ENCODE results near the gene EHD4.

The EHD4 gene

DNA sequence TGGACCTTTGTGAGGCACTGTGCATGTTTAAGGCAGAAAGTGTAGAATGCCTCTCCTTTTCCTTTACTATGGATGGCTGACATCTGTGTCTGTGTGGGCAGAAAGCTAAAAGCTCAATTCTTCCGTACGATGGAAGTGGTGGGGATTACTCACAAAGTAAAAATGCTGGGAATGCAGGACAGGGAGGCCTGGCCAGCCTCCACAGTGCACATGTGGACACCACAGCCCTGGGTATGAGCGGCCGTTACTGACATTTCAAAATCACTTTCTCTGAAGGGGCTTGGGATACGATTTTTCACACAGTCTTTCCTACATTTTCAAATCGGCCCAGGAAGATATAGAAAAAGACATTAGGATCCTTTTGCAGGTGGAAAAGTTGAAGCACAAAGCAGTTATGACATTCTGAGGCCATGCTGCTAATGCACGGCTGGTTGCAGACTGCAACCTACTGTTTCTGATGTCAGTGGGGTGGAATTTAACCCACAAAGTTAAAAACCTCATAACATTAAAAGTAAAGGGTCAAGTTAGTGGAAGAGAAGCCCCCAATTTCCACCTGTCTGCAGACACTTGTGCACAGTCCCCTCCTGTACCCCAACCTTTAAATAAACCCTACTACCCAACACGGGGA lies 27.9 kb downstream of the EHD4 start:
- H3K4me1 Mint-ChIP-seq (ENCODE audit: low read depth): peaks cover 14% of the 10 kb centered on the region
- H3K36me3 Mint-ChIP-seq (ENCODE audit: low read depth): peaks cover 18% of the 10 kb centered on the region
- H3K9me3 Mint-ChIP-seq: no peaks in the 10 kb centered on the region
- H3K27ac Mint-ChIP-seq: no peak overlapping the region
- H3K4me3 Mint-ChIP-seq: no peak overlapping the region
- H3K27me3 Mint-ChIP-seq: no peaks in the 10 kb centered on the region

- peak overlapping the region; percentile 8 for H3K27ac Mint-ChIP-seq
- peaks cover 18% of the 10 kb centered on the region for H3K36me3 Mint-ChIP-seq (ENCODE audit: low read depth)
These were observed 28.6 kb downstream of the EHD4 start for GRCh38 chr15:41943543-41944312.

GRCh38 chr15:41942886-41943285 lies 29.5 kb downstream of the EHD4 start:
- peaks cover 23% of the 10 kb centered on the region for H3K36me3 Mint-ChIP-seq (ENCODE audit: low read depth)
- H3K9me3 Mint-ChIP-seq: no peaks in the 10 kb centered on the region
- peak overlapping the region; percentile 27 for H3K27ac Mint-ChIP-seq
- no peaks in the 10 kb centered on the region for H3K27me3 Mint-ChIP-seq
- peaks cover 23% of the 10 kb centered on the region for H3K4me1 Mint-ChIP-seq (ENCODE audit: low read depth)
- no peak overlapping the region for H3K4me3 Mint-ChIP-seq

More at GRCh38 chr15:41943543-41944312, 28.6 kb downstream of the EHD4 start:
- Mint-ChIP-seq H3K4me3 (no peak overlapping the region), H3K27me3 (no peaks in the 10 kb centered on the region), H3K9me3 (no peaks in the 10 kb centered on the region), H3K4me1 (ENCODE audit: low read depth) (peaks cover 16% of the 10 kb centered on the region)

GRCh38 chr15:41941644-41942415 lies 30.5 kb downstream of the EHD4 start:
- no peaks in the 10 kb centered on the region for H3K27me3 Mint-ChIP-seq
- H3K9me3 Mint-ChIP-seq: no peaks in the 10 kb centered on the region
- no peak overlapping the region for H3K4me3 Mint-ChIP-seq
- H3K27ac Mint-ChIP-seq: no peak overlapping the region
- peaks cover 33% of the 10 kb centered on the region for H3K36me3 Mint-ChIP-seq (ENCODE audit: low read depth)
- H3K4me1 Mint-ChIP-seq (ENCODE audit: low read depth): peaks cover 33% of the 10 kb centered on the region

DNA sequence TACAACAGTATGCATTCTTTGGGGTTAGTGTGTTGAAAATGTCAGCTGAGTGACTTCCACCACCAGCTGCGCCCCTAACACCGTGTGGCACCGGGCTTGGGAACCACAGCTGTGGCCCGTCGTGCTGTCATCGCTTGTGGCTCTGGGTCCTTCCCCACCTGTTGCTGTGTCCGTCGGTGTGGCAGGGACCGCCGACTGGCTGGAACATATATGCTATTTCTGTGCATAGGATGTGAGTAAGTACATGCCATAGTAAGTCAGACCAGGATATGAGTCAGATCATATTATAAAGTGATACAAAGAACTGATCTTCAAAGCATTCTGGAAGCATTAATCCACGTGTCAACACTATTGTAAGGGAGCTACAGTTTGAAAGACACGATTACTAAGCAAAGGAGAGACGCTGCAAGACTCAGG lies 31.9 kb downstream of the EHD4 start:
- Mint-ChIP-seq H3K36me3 (ENCODE audit: low read depth) (peaks cover 38% of the 10 kb centered on the region), H3K9me3 (no peaks in the 10 kb centered on the region), H3K27me3 (no peaks in the 10 kb centered on the region), H3K27ac (peak overlapping the region; percentile 85), H3K4me3 (no peak overlapping the region), H3K4me1 (ENCODE audit: low read depth) (peaks cover 47% of the 10 kb centered on the region)

- no peaks in the 10 kb centered on the region for H3K9me3 Mint-ChIP-seq
- peaks cover 52% of the 10 kb centered on the region for H3K4me1 Mint-ChIP-seq (ENCODE audit: low read depth)
- no peak overlapping the region for H3K4me3 Mint-ChIP-seq
- peaks cover 38% of the 10 kb centered on the region for H3K36me3 Mint-ChIP-seq (ENCODE audit: low read depth)
- H3K27ac Mint-ChIP-seq: peak overlapping the region; percentile 85
- H3K27me3 Mint-ChIP-seq: no peaks in the 10 kb centered on the region
These were observed 32.4 kb downstream of the EHD4 start for GRCh38 chr15:41939986-41940385.

- H3K27me3 Mint-ChIP-seq: no peaks in the 10 kb centered on the region
- peaks cover 72% of the 10 kb centered on the region for H3K4me1 Mint-ChIP-seq (ENCODE audit: low read depth)
- no peaks in the 10 kb centered on the region for H3K9me3 Mint-ChIP-seq
- peaks cover 34% of the 10 kb centered on the region for H3K36me3 Mint-ChIP-seq (ENCODE audit: low read depth)
- H3K4me3 Mint-ChIP-seq: peak overlapping the region; percentile 63
- peak overlapping the region; percentile 97 for H3K27ac Mint-ChIP-seq
These were observed 34.8 kb downstream of the EHD4 start for GRCh38 chr15:41937568-41937923.

GRCh38 chr15:41936649-41937567 lies 35.4 kb downstream of the EHD4 start:
- H3K36me3 Mint-ChIP-seq (ENCODE audit: low read depth): peaks cover 32% of the 10 kb centered on the region
- H3K27ac Mint-ChIP-seq: peak overlapping the region; percentile 97
- H3K4me1 Mint-ChIP-seq (ENCODE audit: low read depth): peaks cover 73% of the 10 kb centered on the region
- no peaks in the 10 kb centered on the region for H3K9me3 Mint-ChIP-seq
- H3K4me3 Mint-ChIP-seq: peak overlapping the region; percentile 63
- no peaks in the 10 kb centered on the region for H3K27me3 Mint-ChIP-seq

- Mint-ChIP-seq H3K27ac (peak overlapping the region; percentile 97), H3K4me3 (peak overlapping the region; percentile 63), H3K9me3 (no peaks in the 10 kb centered on the region), H3K27me3 (no peaks in the 10 kb centered on the region), H3K36me3 (ENCODE audit: low read depth) (peaks cover 30% of the 10 kb centered on the region), H3K4me1 (ENCODE audit: low read depth) (peaks cover 74% of the 10 kb centered on the region)
These were observed 36.2 kb downstream of the EHD4 start for GRCh38 chr15:41936155-41936554.

GRCh38 chr15:41935566-41936020 lies 36.8 kb downstream of the EHD4 start:
- peak overlapping the region; percentile 60 for H3K4me3 Mint-ChIP-seq
- H3K36me3 Mint-ChIP-seq (ENCODE audit: low read depth): peaks cover 25% of the 10 kb centered on the region
- peak overlapping the region; percentile 96 for H3K27ac Mint-ChIP-seq
- peaks cover 72% of the 10 kb centered on the region for H3K4me1 Mint-ChIP-seq (ENCODE audit: low read depth)
- no peaks in the 10 kb centered on the region for H3K9me3 Mint-ChIP-seq
- no peaks in the 10 kb centered on the region for H3K27me3 Mint-ChIP-seq

- Mint-ChIP-seq H3K36me3 (ENCODE audit: low read depth) (peaks cover 20% of the 10 kb centered on the region), H3K27me3 (no peaks in the 10 kb centered on the region), H3K4me3 (peak overlapping the region; percentile 71), H3K9me3 (no peaks in the 10 kb centered on the region), H3K27ac (peak overlapping the region; percentile 96), H3K4me1 (ENCODE audit: low read depth) (peaks cover 73% of the 10 kb centered on the region)
These were observed 37.5 kb downstream of the EHD4 start for GRCh38 chr15:41934843-41935242.

- Mint-ChIP-seq H3K36me3 (ENCODE audit: low read depth) (peaks cover 20% of the 10 kb centered on the region), H3K9me3 (no peaks in the 10 kb centered on the region), H3K4me1 (ENCODE audit: low read depth) (peaks cover 82% of the 10 kb centered on the region), H3K4me3 (no peak overlapping the region), H3K27ac (peak overlapping the region; percentile 75), H3K27me3 (no peaks in the 10 kb centered on the region)
These were observed 38.6 kb downstream of the EHD4 start for GRCh38 chr15:41933771-41934170.

GRCh38 chr15:41933326-41933725 lies 39.0 kb downstream of the EHD4 start:
- peaks cover 82% of the 10 kb centered on the region for H3K4me1 Mint-ChIP-seq (ENCODE audit: low read depth)
- peaks cover 20% of the 10 kb centered on the region for H3K36me3 Mint-ChIP-seq (ENCODE audit: low read depth)
- H3K27me3 Mint-ChIP-seq: no peaks in the 10 kb centered on the region
- H3K27ac Mint-ChIP-seq: peak overlapping the region; percentile 31
- H3K4me3 Mint-ChIP-seq: no peak overlapping the region
- no peaks in the 10 kb centered on the region for H3K9me3 Mint-ChIP-seq
